ENCODE measurements around the gene CENPF.

Gene CENPF

GRCh38 chr1:214700437-214700836 lies 97.4 kb downstream of the CENPF start:
- no peaks in the 10 kb centered on the region for H4K20me1 ChIP-seq
- no peaks in the 10 kb centered on the region for H3K4me1 ChIP-seq
- H3K36me3 ChIP-seq, result no peaks in the 10 kb centered on the region
- no peak overlapping the region for H3K9ac ChIP-seq
- no peak for TF ChIP-seq Cebpa-rat (IDR thresholded peaks at IDR 0.05)
- H3K4me2 ChIP-seq, result no peak overlapping the region
- H3K27me3 ChIP-seq, result no peaks in the 10 kb centered on the region
- H3K4me3 ChIP-seq, result no peak overlapping the region
- no peak overlapping the region for H3K27ac ChIP-seq
- H3K9me3 ChIP-seq, result peaks cover 14% of the 10 kb centered on the region; the same call in 1 of the 2 replicates

DNA sequence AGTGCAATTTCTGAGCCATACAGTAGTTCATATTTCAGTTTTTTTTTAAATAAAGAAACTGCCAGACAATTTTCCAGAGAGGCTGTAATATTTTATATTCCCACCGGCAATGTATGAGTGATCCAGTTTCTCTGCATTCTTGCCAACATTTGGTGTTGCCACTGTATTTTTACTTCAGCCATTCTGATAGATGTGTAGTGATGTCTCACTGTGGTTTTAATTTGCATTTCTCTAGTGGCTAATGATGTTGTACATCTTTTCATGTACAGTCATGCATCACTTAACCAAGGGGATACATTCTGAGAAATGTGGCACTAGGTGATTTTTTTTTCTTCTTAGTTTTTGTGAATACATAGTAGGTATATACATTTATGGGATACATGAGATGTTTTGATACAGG lies 99.6 kb downstream of the CENPF start:
- no peaks in the 10 kb centered on the region for H4K20me1 ChIP-seq
- H3K4me3 ChIP-seq, result no peak overlapping the region
- no peaks in the 10 kb centered on the region for H3K4me1 ChIP-seq
- H3K9me3 ChIP-seq, result 0 out of 2 replicates have a peak, but pooled peaks cover 5% of the 10 kb centered on the region
- no peak overlapping the region for H3K4me2 ChIP-seq
- no peak overlapping the region for H3K27ac ChIP-seq
- H3K9ac ChIP-seq, result no peak overlapping the region
- no peaks in the 10 kb centered on the region for H3K27me3 ChIP-seq
- H3K36me3 ChIP-seq, result no peaks in the 10 kb centered on the region
- no peak for TF ChIP-seq Cebpa-rat (IDR thresholded peaks at IDR 0.05)

- no peak overlapping the region for H3K4me2 ChIP-seq
These were observed 104.5 kb downstream of the CENPF start for GRCh38 chr1:214707306-214708087.

DNA sequence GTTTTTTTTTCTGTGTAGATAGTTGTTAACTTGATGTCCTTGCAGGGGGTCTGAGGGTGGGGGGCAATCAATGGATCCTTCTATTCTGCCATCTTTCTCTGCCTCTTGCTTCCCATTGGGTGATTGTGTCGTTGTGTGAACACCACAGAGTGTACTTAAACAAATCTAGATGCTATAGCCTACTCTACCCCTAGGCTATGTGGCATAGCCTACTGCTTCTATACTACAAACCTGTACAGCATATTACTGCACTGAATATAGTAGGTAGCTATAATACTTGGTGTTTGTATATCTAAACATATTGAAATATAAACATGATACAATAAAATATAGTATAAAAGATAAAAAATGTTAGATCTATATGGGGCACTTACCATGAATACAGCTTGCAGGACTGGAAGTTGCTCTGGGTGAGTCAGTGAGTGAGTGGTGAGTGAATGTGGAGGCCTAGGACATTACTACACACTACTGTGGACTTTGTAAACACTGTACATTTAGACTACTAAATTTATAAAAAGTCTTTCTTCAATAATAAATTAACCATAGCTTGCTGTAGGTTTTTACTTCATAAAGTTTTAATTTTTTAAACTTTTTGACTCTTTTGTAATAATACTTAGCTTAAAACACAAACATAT lies 105.4 kb downstream of the CENPF start:
- H3K27me3 ChIP-seq, result no peaks in the 10 kb centered on the region

More at GRCh38 chr1:214707306-214708087, 104.5 kb downstream of the CENPF start:
- Histone ChIP-seq H3K9ac (no peak overlapping the region), H3K36me3 (no peaks in the 10 kb centered on the region), H3K4me3 (no peak overlapping the region), H4K20me1 (no peaks in the 10 kb centered on the region), H3K27ac (no peak overlapping the region), H3K9me3 (0 out of 2 replicates have a peak, but pooled peaks cover 5% of the 10 kb centered on the region), H3K27me3 (no peaks in the 10 kb centered on the region), H3K4me1 (no peaks in the 10 kb centered on the region)
- no peak for TF ChIP-seq Cebpa-rat (IDR thresholded peaks at IDR 0.05)

GRCh38 chr1:214709241-214709640 lies 106.2 kb downstream of the CENPF start:
- Histone ChIP-seq H3K36me3 (no peaks in the 10 kb centered on the region), H3K27ac (no peak overlapping the region), H3K4me1 (no peaks in the 10 kb centered on the region), H3K4me3 (no peak overlapping the region), H4K20me1 (no peaks in the 10 kb centered on the region), H3K9me3 (no peaks in the 10 kb centered on the region), H3K4me2 (no peak overlapping the region), H3K27me3 (no peaks in the 10 kb centered on the region), H3K9ac (no peak overlapping the region)
- no peak for TF ChIP-seq Cebpa-rat (IDR thresholded peaks at IDR 0.05)

More for the DNA sequence above, 105.4 kb downstream of the CENPF start:
- no peak for TF ChIP-seq Cebpa-rat (IDR thresholded peaks at IDR 0.05)
- H4K20me1 ChIP-seq, result no peaks in the 10 kb centered on the region
- no peak overlapping the region for H3K4me3 ChIP-seq
- no peaks in the 10 kb centered on the region for H3K36me3 ChIP-seq
- H3K4me2 ChIP-seq, result no peak overlapping the region
- no peaks in the 10 kb centered on the region for H3K4me1 ChIP-seq
- H3K9ac ChIP-seq, result no peak overlapping the region
- H3K9me3 ChIP-seq, result 0 out of 2 replicates have a peak, but pooled peaks cover 5% of the 10 kb centered on the region
- H3K27ac ChIP-seq, result no peak overlapping the region

GRCh38 chr1:214712737-214713136 lies 109.7 kb downstream of the CENPF start:
- Histone ChIP-seq H3K9ac (no peak overlapping the region), H3K9me3 (no peaks in the 10 kb centered on the region), H3K4me3 (no peak overlapping the region), H3K36me3 (no peaks in the 10 kb centered on the region), H3K27ac (no peak overlapping the region), H4K20me1 (no peaks in the 10 kb centered on the region), H3K27me3 (no peaks in the 10 kb centered on the region), H3K4me1 (no peaks in the 10 kb centered on the region), H3K4me2 (no peak overlapping the region)
- no peak for TF ChIP-seq Cebpa-rat (IDR thresholded peaks at IDR 0.05)

All from BLaER1 (cell line).